ENCODE data around the gene PRLHR.

DNA sequence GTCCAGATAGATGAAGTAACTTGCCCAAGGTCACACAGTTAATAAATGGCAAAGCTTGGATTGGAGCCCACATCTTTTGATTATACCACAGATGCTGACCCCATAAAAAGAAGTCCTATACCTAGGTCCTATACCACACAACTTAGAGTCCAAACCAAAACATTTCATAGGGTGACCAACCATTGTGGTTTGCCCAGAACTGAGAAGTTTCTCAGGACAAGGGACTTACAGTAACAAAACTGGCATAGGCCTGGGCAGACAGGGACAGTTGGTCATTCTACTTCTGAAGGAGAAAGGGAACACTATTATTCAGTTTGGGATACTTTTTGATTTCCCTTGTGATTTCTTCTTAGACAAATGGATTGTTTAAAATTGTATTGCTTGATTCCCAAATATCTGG is 32.9 kb upstream of the PRLHR start:
- TF ChIP-seq FOS (IDR thresholded peaks at IDR 0.05; ENCODE audit: borderline replicate concordance, extremely low read depth, insufficient read length) (no peak), MTA3 (IDR thresholded peaks at IDR 0.05; ENCODE audit: borderline replicate concordance, low read length) (no peak)
- TF ChIP-seq, protein P1, sequence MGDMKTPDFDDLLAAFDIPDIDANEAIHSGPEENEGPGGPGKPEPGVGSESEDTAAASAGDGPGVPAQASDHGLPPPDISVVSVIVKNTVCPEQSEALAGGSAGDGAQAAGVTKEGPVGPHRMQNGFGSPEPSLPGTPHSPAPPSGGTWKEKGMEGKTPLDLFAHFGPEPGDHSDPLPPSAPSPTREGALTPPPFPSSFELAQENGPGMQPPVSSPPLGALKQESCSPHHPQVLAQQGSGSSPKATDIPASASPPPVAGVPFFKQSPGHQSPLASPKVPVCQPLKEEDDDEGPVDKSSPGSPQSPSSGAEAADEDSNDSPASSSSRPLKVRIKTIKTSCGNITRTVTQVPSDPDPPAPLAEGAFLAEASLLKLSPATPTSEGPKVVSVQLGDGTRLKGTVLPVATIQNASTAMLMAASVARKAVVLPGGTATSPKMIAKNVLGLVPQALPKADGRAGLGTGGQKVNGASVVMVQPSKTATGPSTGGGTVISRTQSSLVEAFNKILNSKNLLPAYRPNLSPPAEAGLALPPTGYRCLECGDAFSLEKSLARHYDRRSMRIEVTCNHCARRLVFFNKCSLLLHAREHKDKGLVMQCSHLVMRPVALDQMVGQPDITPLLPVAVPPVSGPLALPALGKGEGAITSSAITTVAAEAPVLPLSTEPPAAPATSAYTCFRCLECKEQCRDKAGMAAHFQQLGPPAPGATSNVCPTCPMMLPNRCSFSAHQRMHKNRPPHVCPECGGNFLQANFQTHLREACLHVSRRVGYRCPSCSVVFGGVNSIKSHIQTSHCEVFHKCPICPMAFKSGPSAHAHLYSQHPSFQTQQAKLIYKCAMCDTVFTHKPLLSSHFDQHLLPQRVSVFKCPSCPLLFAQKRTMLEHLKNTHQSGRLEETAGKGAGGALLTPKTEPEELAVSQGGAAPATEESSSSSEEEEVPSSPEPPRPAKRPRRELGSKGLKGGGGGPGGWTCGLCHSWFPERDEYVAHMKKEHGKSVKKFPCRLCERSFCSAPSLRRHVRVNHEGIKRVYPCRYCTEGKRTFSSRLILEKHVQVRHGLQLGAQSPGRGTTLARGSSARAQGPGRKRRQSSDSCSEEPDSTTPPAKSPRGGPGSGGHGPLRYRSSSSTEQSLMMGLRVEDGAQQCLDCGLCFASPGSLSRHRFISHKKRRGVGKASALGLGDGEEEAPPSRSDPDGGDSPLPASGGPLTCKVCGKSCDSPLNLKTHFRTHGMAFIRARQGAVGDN (IDR thresholded peaks at IDR 0.05), result no peak
